ENCODE data around the gene RFT1.

- TF ChIP-seq POLR2A (IDR thresholded peaks at IDR 0.05): no peak
- TF ChIP-seq, protein P1, sequence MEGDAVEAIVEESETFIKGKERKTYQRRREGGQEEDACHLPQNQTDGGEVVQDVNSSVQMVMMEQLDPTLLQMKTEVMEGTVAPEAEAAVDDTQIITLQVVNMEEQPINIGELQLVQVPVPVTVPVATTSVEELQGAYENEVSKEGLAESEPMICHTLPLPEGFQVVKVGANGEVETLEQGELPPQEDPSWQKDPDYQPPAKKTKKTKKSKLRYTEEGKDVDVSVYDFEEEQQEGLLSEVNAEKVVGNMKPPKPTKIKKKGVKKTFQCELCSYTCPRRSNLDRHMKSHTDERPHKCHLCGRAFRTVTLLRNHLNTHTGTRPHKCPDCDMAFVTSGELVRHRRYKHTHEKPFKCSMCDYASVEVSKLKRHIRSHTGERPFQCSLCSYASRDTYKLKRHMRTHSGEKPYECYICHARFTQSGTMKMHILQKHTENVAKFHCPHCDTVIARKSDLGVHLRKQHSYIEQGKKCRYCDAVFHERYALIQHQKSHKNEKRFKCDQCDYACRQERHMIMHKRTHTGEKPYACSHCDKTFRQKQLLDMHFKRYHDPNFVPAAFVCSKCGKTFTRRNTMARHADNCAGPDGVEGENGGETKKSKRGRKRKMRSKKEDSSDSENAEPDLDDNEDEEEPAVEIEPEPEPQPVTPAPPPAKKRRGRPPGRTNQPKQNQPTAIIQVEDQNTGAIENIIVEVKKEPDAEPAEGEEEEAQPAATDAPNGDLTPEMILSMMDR (IDR thresholded peaks at IDR 0.05): no peak
These were observed 12.8 kb upstream of the RFT1 start for GRCh38 chr3:53142986-53143385.
